Measurements from ENCODE around the gene SIVA1. TPM values are rescaled to one million over a fixed set of nuclear protein-coding genes. Genes with fewer than 3 reads are reported as not detected.

Gene SIVA1
- total RNA-seq, 4 donors from 2014 or later = 189 to 397 (median 203) TPM

GRCh38 chr14:104715871-104716270 lies 37.1 kb upstream of the SIVA1 start:
- TF ChIP-seq CTCF (IDR thresholded peaks at IDR 0.05) = no peak
- no peak for TF ChIP-seq POLR2A (IDR thresholded peaks at IDR 0.05)
- TF ChIP-seq EP300 (IDR thresholded peaks at IDR 0.05; ENCODE audit: low read depth) = no peak
- TF ChIP-seq POLR2AphosphoS5 (IDR thresholded peaks at IDR 0.05) = no peak
- 97% methylated on average over 7 of the region's 12 CpGs; no CpG with 5 or more reads in 1 of the 2 donors for WGBS, 2 donors (ENCODE audit: low coverage in 1 of 2)

DNA sequence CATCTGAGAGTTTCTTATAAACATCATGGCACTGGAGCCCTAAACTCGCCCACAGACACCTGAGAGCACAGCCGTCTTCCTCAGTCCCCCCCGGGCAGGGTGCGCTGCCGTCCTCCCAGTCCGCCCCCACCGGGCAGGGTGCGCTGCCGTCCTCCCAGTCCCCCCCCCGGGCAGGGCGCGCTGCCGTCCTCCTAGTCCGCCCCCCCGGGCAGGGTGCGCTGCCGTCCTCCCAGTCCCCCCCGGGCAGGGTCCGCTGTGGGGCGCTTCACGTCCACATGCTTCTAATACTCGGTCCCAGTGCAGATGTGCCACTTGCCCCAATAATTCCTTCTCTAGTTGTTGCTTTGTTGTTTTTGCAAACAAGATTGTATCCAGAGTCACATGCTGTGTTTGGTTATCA lies 35.8 kb upstream of the SIVA1 start:
- H3K36me3 ChIP-seq = peaks cover 0 to 29% (median 10%) of the 10 kb centered on the region in 4 donors
- 91 to 92% methylated on average over 4 to 22 of the region's 22 CpGs for WGBS, 2 donors (ENCODE audit: low coverage in 1 of 2)
- peaks cover under 1 to 5% (median 3%) of the 10 kb centered on the region in 4 donors for H3K4me1 ChIP-seq
- no peak overlapping the region for H3K4me3 ChIP-seq
- in situ Hi-C loops (cut with MboI; ENCODE audit: low pct_ligation_motif_present in 1 of 4, low pct_unique_long_range_greater_than_20kb in 1 of 4, low sequenced_read_pairs in 3 of 4) (loop anchor here in 1 of 4 donors (10.0 kb wide), 1 partner anchor 72 kb away; no protein-coding TSS in a partner anchor), intact Hi-C loops (cut with DNase I; ENCODE audit: low total_unique reads) (no loop called here)
- H3K27ac ChIP-seq = no peak overlapping the region
- no peaks in the 10 kb centered on the region for H3K9me3 ChIP-seq
- DNase-seq = no peak
- H3K27me3 ChIP-seq = no peaks in the 10 kb centered on the region
- no peak for TF ChIP-seq EP300 (IDR thresholded peaks at IDR 0.05; ENCODE audit: low read depth)
- no peak for TF ChIP-seq CTCF (IDR thresholded peaks at IDR 0.05)
- no peak for TF ChIP-seq POLR2AphosphoS5 (IDR thresholded peaks at IDR 0.05)
- TF ChIP-seq POLR2A (IDR thresholded peaks at IDR 0.05) = no peak

More at GRCh38 chr14:104715871-104716270, 37.1 kb upstream of the SIVA1 start:
- Histone ChIP-seq H3K36me3 (peaks cover 0 to 34% (median 15%) of the 10 kb centered on the region in 4 donors), H3K4me1 (no peaks in the 10 kb centered on the region), H3K27me3 (no peaks in the 10 kb centered on the region), H3K4me3 (no peak overlapping the region), H3K27ac (no peak overlapping the region), H3K9me3 (no peaks in the 10 kb centered on the region)
- in situ Hi-C loops (cut with MboI; ENCODE audit: low pct_ligation_motif_present in 1 of 4, low pct_unique_long_range_greater_than_20kb in 1 of 4, low sequenced_read_pairs in 3 of 4) (loop anchor here in 1 of 4 donors (10.0 kb wide), 1 partner anchor 71 kb away; no protein-coding TSS in a partner anchor), intact Hi-C loops (cut with DNase I; ENCODE audit: low total_unique reads) (no loop called here)
- DNase-seq = no peak

DNA sequence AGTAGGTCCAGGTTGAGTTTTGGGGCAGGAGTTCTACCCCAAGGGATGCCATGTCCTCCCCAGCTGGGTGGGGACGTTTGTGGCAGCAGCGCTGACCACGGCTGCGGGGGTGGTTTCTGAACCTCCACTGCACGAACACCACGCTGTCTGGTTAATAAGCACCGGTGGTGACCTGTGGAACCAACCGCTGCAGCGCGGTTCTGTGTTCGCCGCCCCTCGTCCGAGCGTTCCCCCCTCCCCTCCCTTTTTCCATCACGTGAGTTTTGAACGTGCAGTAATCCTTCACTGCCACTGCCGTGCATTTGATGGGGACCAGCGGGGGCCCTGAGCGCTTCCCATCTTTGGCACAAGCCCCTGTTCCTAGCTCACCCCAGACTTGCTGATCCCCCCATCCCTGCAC lies 35.3 kb upstream of the SIVA1 start:
- Histone ChIP-seq H3K27ac (no peak overlapping the region), H3K27me3 (no peaks in the 10 kb centered on the region), H3K9me3 (no peaks in the 10 kb centered on the region), H3K4me1 (peaks cover 6 to 9% (median 8%) of the 10 kb centered on the region in 4 donors), H3K4me3 (no peak overlapping the region), H3K36me3 (peaks cover 0 to 24% (median 10%) of the 10 kb centered on the region in 4 donors)
- in situ Hi-C loops (cut with MboI; ENCODE audit: low pct_ligation_motif_present in 1 of 4, low pct_unique_long_range_greater_than_20kb in 1 of 4, low sequenced_read_pairs in 3 of 4) (loop anchor here in 1 of 4 donors (10.0 kb wide), 1 partner anchor 73 kb away; no protein-coding TSS in a partner anchor), intact Hi-C loops (cut with DNase I; ENCODE audit: low total_unique reads) (no loop called here)
- no peak for DNase-seq
- TF ChIP-seq EP300 (IDR thresholded peaks at IDR 0.05; ENCODE audit: low read depth) = no peak
- TF ChIP-seq POLR2AphosphoS5 (IDR thresholded peaks at IDR 0.05) = no peak
- TF ChIP-seq POLR2A (IDR thresholded peaks at IDR 0.05) = no peak
- TF ChIP-seq CTCF (IDR thresholded peaks at IDR 0.05) = no peak
- WGBS, 2 donors (ENCODE audit: low coverage in 1 of 2) = 60% methylated on average over 19 of the region's 20 CpGs; no CpG with 5 or more reads in 1 of the 2 donors

DNA sequence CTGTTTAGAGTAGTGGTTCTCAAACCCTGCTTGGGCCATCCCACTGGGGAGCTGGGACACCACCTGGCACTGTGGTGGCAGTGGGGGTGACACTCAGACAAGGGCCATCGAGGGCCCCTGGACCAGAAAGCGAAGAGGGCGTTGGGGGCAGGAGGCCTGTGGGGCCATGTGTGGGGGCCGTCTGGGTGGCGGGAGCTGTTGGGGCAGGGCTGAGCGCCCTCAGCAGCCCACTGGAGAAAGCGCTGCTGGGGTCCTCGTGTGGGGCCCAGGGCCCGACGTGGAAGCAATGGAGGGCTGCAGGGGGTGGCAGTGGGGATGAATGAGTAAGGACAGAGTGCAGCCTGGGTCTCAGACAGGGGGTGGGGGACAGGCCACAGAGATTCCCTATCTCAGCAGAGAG lies 34.8 kb upstream of the SIVA1 start:
- 87% methylated on average over 10 of the region's 10 CpGs; no CpG with 5 or more reads in 1 of the 2 donors for WGBS, 2 donors (ENCODE audit: low coverage in 1 of 2)
- DNase-seq = no peak
- Histone ChIP-seq H3K27ac (no peak overlapping the region), H3K36me3 (peaks cover 0 to 19% (median 7%) of the 10 kb centered on the region in 4 donors), H3K27me3 (no peaks in the 10 kb centered on the region), H3K4me3 (no peak overlapping the region), H3K9me3 (no peaks in the 10 kb centered on the region), H3K4me1 (peaks cover 10 to 13% (median 13%) of the 10 kb centered on the region in 4 donors)
- in situ Hi-C loops (cut with MboI; ENCODE audit: low pct_ligation_motif_present in 1 of 4, low pct_unique_long_range_greater_than_20kb in 1 of 4, low sequenced_read_pairs in 3 of 4) = loop anchor here in 1 of 4 donors (10.0 kb wide), 1 partner anchor 73 kb away; no protein-coding TSS in a partner anchor
- intact Hi-C loops (cut with DNase I; ENCODE audit: low total_unique reads) = no loop called here
- TF ChIP-seq EP300 (IDR thresholded peaks at IDR 0.05; ENCODE audit: low read depth) (no peak), POLR2AphosphoS5 (IDR thresholded peaks at IDR 0.05) (no peak), POLR2A (IDR thresholded peaks at IDR 0.05) (no peak), CTCF (IDR thresholded peaks at IDR 0.05) (no peak)

All from transverse colon (tissue), 4 donors.